Thymus (tissue), 11 donors: ENCODE data around the gene MAD1L1. TPM values are rescaled to one million over a fixed set of nuclear protein-coding genes. Genes with fewer than 3 reads are reported as not detected.

ENCODE experiments used
- DNase-seq, 9 donors: peaks; one replicate each; pipeline ENCODE4 v3.0.0-alpha.2; 2013; ENCODE audit warnings: low spot score in 9 of 9, low read depth in 6 of 9, missing footprints in 1 of 9
- H3K27ac ChIP-seq, 2 donors: one replicate each; pipeline ENCODE4 v1.5.1; 2013; ENCODE audit warnings: control low read depth in 1 of 2, low read depth in 1 of 2, low read length in 1 of 2, mild to moderate bottlenecking in 1 of 2, moderate library complexity in 1 of 2
- H3K27me3 ChIP-seq, 2 donors: one replicate each; pipeline ENCODE4 v1.5.1; 2013; ENCODE audit warnings: low read length in 1 of 2; ENCODE audit not compliant: control insufficient read depth in 2 of 2, insufficient read depth in 1 of 2
- H3K36me3 ChIP-seq, 2 donors: one replicate each; pipeline ENCODE4 v1.5.1; 2013; ENCODE audit warnings: low read length in 1 of 2, mild to moderate bottlenecking in 1 of 2, moderate library complexity in 1 of 2; ENCODE audit not compliant: control insufficient read depth in 2 of 2, insufficient read depth in 2 of 2
- H3K4me1 ChIP-seq, 2 donors: one replicate each; pipeline ENCODE4 v1.5.1; 2013; ENCODE audit warnings: low read length in 2 of 2; ENCODE audit not compliant: control insufficient read depth in 2 of 2, insufficient read depth in 2 of 2
- H3K4me3 ChIP-seq, 2 donors: one replicate each; pipeline ENCODE4 v1.5.1; 2013; ENCODE audit warnings: low read length in 2 of 2, control low read depth in 1 of 2, mild to moderate bottlenecking in 1 of 2
- H3K9me3 ChIP-seq, 2 donors: one replicate each; pipeline ENCODE4 v1.5.1; 2013; ENCODE audit warnings: low read length in 1 of 2, mild to moderate bottlenecking in 1 of 2; ENCODE audit not compliant: control insufficient read depth in 2 of 2, insufficient read depth in 1 of 2
- WGBS: extraction: QIAGEN DNeasy Blood & Tissue Kit; methylation state at CpG from one replicate; pipeline ENCODE4 v1.1.7; 2013; 5-methylcytosine and 5-hydroxymethylcytosine counted together
- polyA plus RNA-seq: library from polyadenylated mRNA; stranded (reverse); fragments of 200-250 nt; gene quantifications from one replicate; pipeline ENCODE4 v1.2.3, GENCODE V29; 2013
- total RNA-seq: library from RNA; stranded (reverse); fragments of 120-200 nt; gene quantifications from one replicate; pipeline ENCODE4 v1.2.4, GENCODE V29; 2013
- donor health status: healthy.

The MAD1L1 gene
- total and polyA plus RNA-seq, 2 donors, result 93.3 to 103 TPM

DNA sequence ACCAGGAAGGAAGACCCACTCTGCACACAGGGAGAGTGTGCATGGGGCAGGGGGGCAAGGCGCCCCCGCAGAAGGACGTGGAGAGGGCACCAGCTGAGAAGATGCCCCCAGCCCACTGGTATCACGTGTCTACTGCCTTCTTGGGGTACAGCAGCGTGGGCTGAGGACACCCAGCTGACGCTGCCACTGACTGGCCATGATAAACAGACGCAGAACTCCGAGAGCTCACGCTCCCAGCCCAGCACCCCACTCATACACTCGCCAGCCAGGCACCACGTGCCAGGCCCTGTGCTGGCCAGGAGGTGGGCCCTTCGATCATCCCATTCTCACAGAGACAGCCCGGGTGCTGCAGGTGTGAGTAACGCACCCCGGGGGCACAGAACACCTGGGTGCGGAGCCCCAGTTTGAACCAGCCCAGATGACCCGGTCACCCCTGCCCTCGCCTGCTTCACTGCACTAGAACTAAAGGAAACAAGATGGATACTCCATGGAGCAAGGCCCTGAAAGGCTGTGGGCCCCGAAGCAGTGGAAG lies 199.8 kb downstream of the MAD1L1 start:
- Histone ChIP-seq H3K4me1 (peaks cover 28 to 65% of the 10 kb centered on the region in 2 donors), H3K9me3 (peaks cover 3 to 27% of the 10 kb centered on the region in 2 donors), H3K27ac (no peak overlapping the region), H3K4me3 (no peak overlapping the region), H3K27me3 (no peaks in the 10 kb centered on the region), H3K36me3 (peaks cover 4 to 5% of the 10 kb centered on the region in 2 donors)
- no peak for DNase-seq
- 89% methylated on average over 19 of the region's 19 CpGs for WGBS

DNA sequence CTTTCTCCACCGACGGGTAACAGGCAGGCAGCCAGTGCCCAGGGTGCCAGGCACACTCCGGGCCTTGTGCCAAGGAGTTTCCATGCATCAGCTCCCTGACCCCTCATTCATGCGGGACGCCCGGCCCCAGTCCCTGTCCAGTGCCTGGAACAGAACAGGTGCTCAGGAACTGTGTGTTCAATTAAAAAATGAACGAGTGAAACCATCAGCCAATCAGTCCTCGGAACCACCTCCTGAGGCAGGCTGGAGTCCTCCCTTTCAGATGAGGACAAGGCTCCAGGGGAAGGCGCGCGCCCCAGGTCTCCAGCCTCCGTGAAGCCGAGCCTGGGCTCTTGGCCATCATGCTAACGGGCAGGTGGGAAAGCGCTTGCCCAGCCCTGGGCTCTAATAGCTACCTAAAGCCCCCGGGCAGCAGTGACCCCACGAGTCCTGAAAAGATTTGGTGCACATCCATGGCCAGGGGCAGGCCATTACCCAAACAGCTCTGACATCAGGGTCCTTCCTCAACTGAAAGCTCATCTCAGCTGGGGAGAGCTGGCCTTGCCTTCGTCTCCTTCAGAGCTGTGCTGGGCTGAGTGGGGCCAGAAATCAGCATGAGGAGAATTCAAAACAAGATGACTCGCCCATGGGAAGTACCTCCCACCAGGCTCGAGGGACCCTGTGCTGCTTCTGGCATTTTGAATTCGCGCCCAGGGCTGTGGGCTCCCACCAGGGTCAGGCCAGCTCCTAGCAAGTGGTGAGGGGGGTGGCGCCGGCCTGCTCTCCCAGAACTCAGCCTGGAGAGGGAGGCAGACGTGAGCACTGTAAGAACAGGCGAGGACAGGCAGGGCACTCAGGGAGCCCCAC lies 200.5 kb downstream of the MAD1L1 start:
- 89% methylated on average over 26 of the region's 26 CpGs for WGBS
- DNase-seq, result no peak

GRCh38 chr7:2031451-2031845 lies 201.3 kb downstream of the MAD1L1 start:
- Histone ChIP-seq H3K36me3 (peaks cover 4 to 5% of the 10 kb centered on the region in 2 donors), H3K4me3 (no peak overlapping the region), H3K9me3 (peaks cover 3 to 24% of the 10 kb centered on the region in 2 donors), H3K27me3 (no peaks in the 10 kb centered on the region), H3K27ac (peak overlapping the region in 1 of 2 donors; percentile 77), H3K4me1 (peaks cover 20 to 50% of the 10 kb centered on the region in 2 donors)
- WGBS, result 47% methylated on average over 13 of the region's 13 CpGs
- DNase-seq, result peak in 2 of 9 donors; percentile 59 to 62

More for the DNA sequence above, 200.5 kb downstream of the MAD1L1 start:
- H3K36me3 ChIP-seq, result peaks cover 4 to 5% of the 10 kb centered on the region in 2 donors
- H3K4me3 ChIP-seq, result no peak overlapping the region
- peaks cover 21 to 59% of the 10 kb centered on the region in 2 donors for H3K4me1 ChIP-seq
- H3K27ac ChIP-seq, result peak overlapping the region in 1 of 2 donors; percentile 77
- no peaks in the 10 kb centered on the region for H3K27me3 ChIP-seq
- H3K9me3 ChIP-seq, result peaks cover 3 to 24% of the 10 kb centered on the region in 2 donors

DNA sequence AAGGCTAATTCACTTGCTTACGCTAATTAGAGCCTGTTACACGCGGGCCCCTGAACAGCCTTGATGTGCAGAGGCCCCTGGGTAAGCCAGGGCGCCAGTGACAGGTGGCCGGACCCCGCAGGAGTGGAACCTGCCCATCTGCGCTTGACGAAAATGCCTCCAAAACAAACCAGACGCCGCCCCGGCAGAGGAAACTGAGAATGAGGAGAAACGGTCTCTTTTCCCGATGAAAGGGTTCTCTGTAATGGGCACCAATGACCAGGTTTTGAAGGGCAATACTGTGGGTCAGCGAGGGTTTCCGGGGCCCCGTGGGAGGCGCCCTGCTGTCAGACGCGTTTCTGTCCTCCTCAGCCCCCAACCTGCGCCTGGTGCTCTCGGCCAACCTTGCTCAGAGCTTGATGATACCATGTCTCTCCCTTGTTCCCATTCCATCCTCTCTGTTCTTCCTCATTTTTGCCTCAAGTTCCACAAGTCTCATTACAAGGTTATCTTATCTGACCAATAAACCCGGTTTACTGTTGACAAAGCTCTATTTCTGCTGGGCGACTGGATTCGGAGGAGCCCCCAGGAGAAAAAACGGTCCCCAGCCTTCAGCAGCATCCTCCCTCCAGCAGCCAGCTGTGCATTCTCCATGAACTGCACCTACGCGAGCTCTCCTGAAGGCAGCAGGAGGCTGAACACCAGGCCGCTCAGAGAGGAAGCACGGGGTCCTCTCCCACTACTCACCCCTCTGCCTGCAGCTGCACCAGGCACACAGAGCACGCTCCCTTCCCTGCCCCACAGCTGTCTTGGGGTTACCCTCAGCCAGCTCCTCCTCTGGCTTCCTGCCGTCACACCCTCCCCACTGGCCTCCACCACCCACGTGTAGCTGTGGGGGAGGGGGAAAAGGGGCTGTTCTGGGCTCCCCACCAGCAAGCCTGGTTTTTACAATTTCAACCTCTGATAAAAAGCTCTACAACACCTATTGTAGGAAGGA lies 202.0 kb downstream of the MAD1L1 start:
- Histone ChIP-seq H3K27me3 (no peaks in the 10 kb centered on the region), H3K4me1 (peaks cover 20 to 47% of the 10 kb centered on the region in 2 donors), H3K36me3 (peaks cover 4 to 5% of the 10 kb centered on the region in 2 donors), H3K27ac (peak overlapping the region; percentile 12 to 77), H3K4me3 (no peak overlapping the region), H3K9me3 (peaks cover 3 to 24% of the 10 kb centered on the region in 2 donors)
- DNase-seq, result peak; percentile 59 to 92 (median 74)
- 71% methylated on average over 32 of the region's 32 CpGs for WGBS

DNA sequence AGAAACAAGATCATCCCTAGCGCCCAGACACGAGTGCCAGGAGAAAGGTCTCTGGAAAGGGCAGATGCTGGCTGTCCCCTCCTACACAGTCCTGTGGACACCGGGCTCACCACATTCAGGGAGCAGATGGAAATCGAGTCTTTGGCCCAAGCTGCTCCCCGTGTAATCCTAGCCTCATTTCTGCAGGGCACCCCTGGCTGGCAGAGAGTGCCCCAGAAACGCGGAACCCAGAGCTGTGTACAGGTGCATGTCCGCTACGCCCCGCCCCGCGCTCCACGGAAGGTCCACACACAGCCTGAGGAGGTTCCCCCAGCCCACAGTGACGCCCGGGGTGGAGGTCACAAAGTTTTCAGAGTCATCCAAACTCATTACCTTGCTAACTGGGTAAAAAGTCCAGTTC lies 202.8 kb downstream of the MAD1L1 start:
- WGBS, result 98% methylated on average over 15 of the region's 15 CpGs
- Histone ChIP-seq H3K27me3 (no peaks in the 10 kb centered on the region), H3K4me1 (peaks cover 20 to 46% of the 10 kb centered on the region in 2 donors), H3K9me3 (peaks cover 3 to 24% of the 10 kb centered on the region in 2 donors), H3K4me3 (no peak overlapping the region), H3K36me3 (peaks cover 4 to 5% of the 10 kb centered on the region in 2 donors), H3K27ac (no peak overlapping the region)
- DNase-seq, result no peak

- Histone ChIP-seq H3K9me3 (peaks cover 3 to 27% of the 10 kb centered on the region in 2 donors), H3K27ac (no peak overlapping the region), H3K36me3 (peaks cover 4 to 5% of the 10 kb centered on the region in 2 donors), H3K4me3 (no peak overlapping the region), H3K27me3 (no peaks in the 10 kb centered on the region), H3K4me1 (peaks cover 20 to 40% of the 10 kb centered on the region in 2 donors)
- WGBS, result 98% methylated on average over 16 of the region's 16 CpGs
- DNase-seq, result no peak
These were observed 203.4 kb downstream of the MAD1L1 start for GRCh38 chr7:2029211-2029905.

GRCh38 chr7:2028733-2029132 lies 204.0 kb downstream of the MAD1L1 start:
- 99% methylated on average over 7 of the region's 7 CpGs for WGBS
- peaks cover 3 to 30% of the 10 kb centered on the region in 2 donors for H3K9me3 ChIP-seq

DNA sequence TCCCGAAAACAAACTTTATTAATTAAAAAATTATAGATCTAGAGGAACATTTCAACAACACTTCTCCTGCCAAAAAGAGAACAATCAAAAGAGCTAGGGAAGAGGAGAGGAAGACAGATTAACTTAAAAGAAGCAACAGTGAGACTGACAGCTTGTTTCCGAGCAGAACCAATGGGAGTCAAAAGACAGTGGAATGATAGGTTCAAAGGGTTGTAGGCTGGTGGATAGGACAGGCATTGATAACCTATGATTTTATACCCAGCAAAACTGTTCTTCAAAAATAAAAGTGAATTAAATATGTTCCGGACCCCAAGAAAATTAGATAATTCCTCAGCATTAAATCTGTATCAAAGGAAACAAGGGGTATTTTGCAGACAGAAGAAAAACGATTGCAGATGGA lies 207.6 kb downstream of the MAD1L1 start:
- H3K4me1 ChIP-seq, result peaks cover 1 to 20% of the 10 kb centered on the region in 2 donors
- H3K9me3 ChIP-seq, result peaks cover 3 to 24% of the 10 kb centered on the region in 2 donors
- H3K36me3 ChIP-seq, result peaks cover 4 to 5% of the 10 kb centered on the region in 2 donors
- no peak overlapping the region for H3K4me3 ChIP-seq
- WGBS, result 87% methylated on average over 4 of the region's 4 CpGs
- H3K27ac ChIP-seq, result no peak overlapping the region
- H3K27me3 ChIP-seq, result no peaks in the 10 kb centered on the region
- DNase-seq, result no peak

More at GRCh38 chr7:2028733-2029132, 204.0 kb downstream of the MAD1L1 start:
- Histone ChIP-seq H3K27ac (no peak overlapping the region), H3K4me1 (peaks cover 20 to 38% of the 10 kb centered on the region in 2 donors), H3K27me3 (no peaks in the 10 kb centered on the region), H3K36me3 (peaks cover 4 to 5% of the 10 kb centered on the region in 2 donors), H3K4me3 (no peak overlapping the region)
- DNase-seq, result no peak
